ENCODE results near the gene SEC31A. TPM values are rescaled to one million over a fixed set of nuclear protein-coding genes. Genes with fewer than 3 reads are reported as not detected.

The SEC31A gene
- total RNA-seq, 2 experiments from 2014 or later, result 87.8 to 88.1 TPM

- Mint-ChIP-seq H3K9me3 (no peaks in the 10 kb centered on the region), H3K4me1 (ENCODE audit: low read depth) (peaks cover 23% of the 10 kb centered on the region), H3K36me3 (no peaks in the 10 kb centered on the region), H3K27ac (no peak overlapping the region), H3K4me3 (no peak overlapping the region), H3K27me3 (no peaks in the 10 kb centered on the region)
- POLR2A ChIA-PET, result no interaction called here
- CTCF ChIA-PET, result interaction anchor here (1.5 kb wide), 1 partner anchor 354 kb away, joined by 5 read pairs; no protein-coding TSS in a partner anchor
- no peak for DNase-seq
- intact Hi-C loops (cut with micrococcal nuclease), result loop anchor here (10.0 kb wide), 1 partner anchor 1412 kb away; no protein-coding TSS in a partner anchor
Measured at GRCh38 chr4:82906469-82906868, 15.5 kb upstream of the SEC31A start.

DNA sequence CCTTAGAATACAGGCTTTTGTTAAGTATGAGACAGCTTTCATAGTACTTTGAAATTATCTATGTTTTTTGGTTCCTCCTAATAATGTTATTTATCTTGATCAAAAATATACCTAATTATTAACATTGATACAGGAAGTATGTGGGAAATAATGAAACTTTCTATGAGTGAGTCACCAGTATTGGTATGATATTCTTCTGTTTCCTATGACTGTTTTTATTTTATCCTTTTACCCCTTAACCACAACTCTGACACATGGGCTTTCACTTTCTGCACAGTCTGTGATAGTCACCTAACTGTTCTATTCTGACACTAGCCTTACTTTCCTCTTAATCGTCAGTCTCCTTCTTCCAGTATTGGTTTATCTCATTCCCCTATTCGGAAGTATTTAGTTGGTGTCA, 14.3 kb upstream of the SEC31A start:
- POLR2A ChIA-PET, result interaction anchor here (0.7 to 1.6 kb wide), 7 partner anchors 13 to 363 kb away, joined by 3 to 5 read pairs (median 3); partner anchors contain the start of gene COPS4
- DNase-seq, result peak; percentile 51
- intact Hi-C loops (cut with micrococcal nuclease), result loop anchor here (1.0 to 10.0 kb wide), 7 partner anchors 14 to 1410 kb away; partner anchors contain the start of genes COPS4 and SEC31A
- Mint-ChIP-seq H3K27me3 (no peaks in the 10 kb centered on the region), H3K27ac (peak overlapping the region; percentile 64), H3K9me3 (no peaks in the 10 kb centered on the region), H3K36me3 (no peaks in the 10 kb centered on the region), H3K4me1 (ENCODE audit: low read depth) (peaks cover 23% of the 10 kb centered on the region), H3K4me3 (peak overlapping the region; percentile 35)
- CTCF ChIA-PET, result interaction anchor here (0.7 to 1.6 kb wide), 2 partner anchors 376 to 550 kb away, joined by 3 to 4 read pairs; partner anchors contain the start of genes HELQ and MRPS18C

DNA sequence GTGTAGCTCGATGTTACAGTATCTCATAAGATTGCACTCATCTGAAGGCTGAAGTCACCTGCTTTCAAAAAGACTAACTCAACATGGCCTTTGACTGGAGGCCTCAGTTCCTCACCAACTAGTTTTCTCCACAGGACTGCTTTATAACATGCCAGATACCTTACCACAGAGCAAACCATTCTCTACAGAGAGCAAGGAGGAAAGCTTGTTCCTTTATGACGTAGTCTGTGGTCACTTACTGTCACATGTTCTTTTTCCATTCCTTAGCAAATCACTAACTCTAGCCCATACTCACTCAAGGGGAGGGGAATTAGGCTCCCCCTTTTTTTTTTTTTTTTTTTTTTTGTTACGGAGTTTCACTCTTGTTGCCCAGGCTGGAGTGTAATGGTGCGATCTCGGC, 12.8 kb upstream of the SEC31A start:
- no peaks in the 10 kb centered on the region for H3K9me3 Mint-ChIP-seq
- peaks cover 29% of the 10 kb centered on the region for H3K4me1 Mint-ChIP-seq (ENCODE audit: low read depth)
- no peaks in the 10 kb centered on the region for H3K27me3 Mint-ChIP-seq
- H3K4me3 Mint-ChIP-seq, result no peak overlapping the region
- H3K36me3 Mint-ChIP-seq, result peaks cover 4% of the 10 kb centered on the region
- no peak for DNase-seq
- intact Hi-C loops (cut with micrococcal nuclease), result loop anchor here (2.0 to 10.0 kb wide), 2 partner anchors 13 to 1409 kb away; partner anchors contain the start of gene SEC31A
- POLR2A ChIA-PET, result no interaction called here
- CTCF ChIA-PET, result interaction anchor here (1.4 kb wide), 1 partner anchor 131 kb away, joined by 3 read pairs; the partner anchor contains the start of gene COPS4
- peak overlapping the region; percentile 75 for H3K27ac Mint-ChIP-seq

DNA sequence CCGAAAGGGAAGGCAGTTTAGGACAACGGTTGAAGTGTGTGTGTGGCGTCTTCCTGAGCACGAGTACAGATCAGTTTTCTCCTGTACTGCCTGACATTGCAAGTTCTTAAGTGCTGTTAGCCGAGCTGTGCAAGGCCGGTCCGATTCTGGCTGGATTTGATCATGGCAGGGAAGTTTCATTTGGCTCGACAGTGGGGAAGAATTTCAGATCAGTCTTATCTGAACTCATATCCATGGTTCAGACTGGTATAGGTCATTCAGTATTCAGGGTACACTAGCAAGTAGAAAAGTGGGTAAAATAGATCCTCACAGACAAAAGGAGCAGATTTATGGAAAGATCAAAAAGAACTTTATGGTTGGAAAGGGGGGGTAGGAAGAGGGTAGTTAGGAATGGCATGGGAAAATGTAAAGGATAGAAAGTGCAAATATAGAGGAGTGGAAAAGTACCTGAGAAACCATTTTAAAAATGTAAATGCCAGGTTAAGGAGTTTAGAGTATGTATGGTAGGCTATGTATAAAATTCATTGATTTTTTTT, 10.3 kb upstream of the SEC31A start:
- no peak overlapping the region for H3K27ac Mint-ChIP-seq

GRCh38 chr4:82900411-82901182, 9.6 kb upstream of the SEC31A start, which contains the start of gene THAP9:
Gene THAP9 (plus strand): TSS chr4:82900735. CDS start chr4:82900803, 68 bp downstream.
- intact Hi-C loops (cut with micrococcal nuclease), result loop anchor here (1.0 to 10.0 kb wide), 12 partner anchors 9 to 1406 kb away; partner anchors contain the start of genes COQ2, ENOPH1, HELQ and HNRNPDL
- peaks cover 22% of the 10 kb centered on the region for H3K36me3 Mint-ChIP-seq

More for the DNA sequence above, 10.3 kb upstream of the SEC31A start:
- H3K27me3 Mint-ChIP-seq, result no peaks in the 10 kb centered on the region
- H3K9me3 Mint-ChIP-seq, result no peaks in the 10 kb centered on the region
- ChIA-PET POLR2A (interaction anchor here (1.0 to 3.9 kb wide), 6 partner anchors 9 to 209 kb away, joined by 3 to 21 read pairs (median 4); partner anchors contain the start of genes COPS4 and SEC31A), CTCF (interaction anchor here (1.7 to 2.6 kb wide), 3 partner anchors 49 to 134 kb away, joined by 3 to 11 read pairs (median 7); partner anchors contain the start of gene COPS4)
- H3K36me3 Mint-ChIP-seq, result peaks cover 18% of the 10 kb centered on the region
- DNase-seq, result no peak
- no peak overlapping the region for H3K4me3 Mint-ChIP-seq
- intact Hi-C loops (cut with micrococcal nuclease), result loop anchor here (2.0 to 10.0 kb wide), 5 partner anchors 210 to 1406 kb away; partner anchors contain the start of genes COQ2 and HELQ
- peaks cover 41% of the 10 kb centered on the region for H3K4me1 Mint-ChIP-seq (ENCODE audit: low read depth)

DNA sequence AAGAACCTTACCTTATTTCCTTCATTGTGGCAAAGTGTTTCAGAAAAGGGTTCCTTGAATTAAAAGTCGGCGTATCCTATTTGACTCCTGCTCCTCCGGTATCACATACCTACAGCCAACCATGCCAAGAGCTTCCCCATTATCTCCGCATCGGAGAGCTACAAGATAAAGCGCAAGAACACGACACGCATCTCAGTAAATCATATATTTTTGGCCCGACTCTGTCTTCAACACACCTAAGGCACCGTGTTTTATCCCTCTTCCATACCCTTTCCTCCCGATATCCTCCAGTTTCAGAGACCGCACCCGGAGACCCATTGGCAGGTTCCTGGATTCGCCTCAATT, 9.1 kb upstream of the SEC31A start:
- no peak for DNase-seq
- ChIA-PET POLR2A (interaction anchor here (1.0 to 3.9 kb wide), 8 partner anchors 8 to 471 kb away, joined by 3 to 21 read pairs (median 4); partner anchors contain the start of genes COPS4 and SEC31A), CTCF (interaction anchor here (0.6 to 2.6 kb wide), 9 partner anchors 8 to 384 kb away, joined by 3 to 11 read pairs (median 4); partner anchors contain the start of genes COPS4 and COQ2)
- Mint-ChIP-seq H3K9me3 (no peaks in the 10 kb centered on the region), H3K27ac (no peak overlapping the region), H3K4me1 (ENCODE audit: low read depth) (peaks cover 32% of the 10 kb centered on the region), H3K36me3 (peaks cover 23% of the 10 kb centered on the region), H3K27me3 (no peaks in the 10 kb centered on the region), H3K4me3 (no peak overlapping the region)
- intact Hi-C loops (cut with micrococcal nuclease), result loop anchor here (1.0 to 10.0 kb wide), 12 partner anchors 9 to 1405 kb away; partner anchors contain the start of genes COQ2, ENOPH1, HELQ and HNRNPDL

More at GRCh38 chr4:82900411-82901182, 9.6 kb upstream of the SEC31A start, which contains the start of gene THAP9:
- H3K27me3 Mint-ChIP-seq, result no peaks in the 10 kb centered on the region
- no peak within 1 kb of the TSS for H3K27ac Mint-ChIP-seq
- CTCF ChIA-PET, result interaction anchor here (1.1 to 2.6 kb wide), 7 partner anchors 9 to 134 kb away, joined by 3 to 11 read pairs (median 5); partner anchors contain the start of gene COPS4
- peak; percentile 99 for DNase-seq
- POLR2A ChIA-PET, result interaction anchor here (1.0 to 3.9 kb wide), 9 partner anchors 9 to 471 kb away, joined by 3 to 21 read pairs (median 4); partner anchors contain the start of genes COPS4 and SEC31A
- H3K9me3 Mint-ChIP-seq, result no peaks in the 10 kb centered on the region
- no peak within 1 kb of the TSS for H3K4me3 Mint-ChIP-seq
- peaks cover 36% of the 10 kb centered on the region for H3K4me1 Mint-ChIP-seq (ENCODE audit: low read depth)

DNA sequence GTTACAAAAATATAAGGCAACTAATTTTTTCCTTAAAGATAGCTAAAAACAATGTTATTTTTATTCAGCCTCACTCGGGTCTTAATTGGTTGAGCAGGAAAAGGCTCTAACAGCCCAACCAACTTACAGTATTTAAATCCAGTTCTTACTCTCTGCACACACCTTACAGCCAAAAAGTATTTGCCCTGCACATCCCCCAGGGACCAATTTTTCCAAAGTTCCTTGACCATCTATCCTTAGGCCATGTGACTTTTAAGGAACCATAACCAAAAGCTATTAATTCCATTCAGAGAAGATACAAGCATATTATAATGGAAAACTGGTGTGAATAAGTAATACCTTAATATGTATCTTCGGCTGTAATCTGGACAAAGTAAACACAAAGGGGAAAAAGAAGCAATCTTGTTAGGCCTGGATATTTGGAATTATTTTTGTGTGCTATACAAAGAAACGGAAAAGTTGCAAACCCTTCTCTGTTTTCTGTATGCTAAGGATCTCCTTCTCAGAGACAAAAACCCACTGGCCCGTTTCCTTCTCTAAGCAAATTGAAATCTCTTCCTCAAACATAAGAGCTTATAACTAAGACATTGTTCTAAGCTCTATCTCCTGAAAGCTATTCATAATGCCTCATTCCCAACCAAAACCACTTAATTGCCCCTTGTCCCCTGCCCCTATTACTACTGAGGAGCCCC, 8.6 kb upstream of the SEC31A start:
- peaks cover 31% of the 10 kb centered on the region for H3K4me1 Mint-ChIP-seq (ENCODE audit: low read depth)
- H3K36me3 Mint-ChIP-seq, result peaks cover 27% of the 10 kb centered on the region
- no peaks in the 10 kb centered on the region for H3K27me3 Mint-ChIP-seq
- no peak overlapping the region for H3K27ac Mint-ChIP-seq
- no peak for DNase-seq
- no peaks in the 10 kb centered on the region for H3K9me3 Mint-ChIP-seq
- POLR2A ChIA-PET, result interaction anchor here (0.6 to 3.9 kb wide), 8 partner anchors 8 to 470 kb away, joined by 3 to 21 read pairs (median 4); partner anchors contain the start of gene SEC31A
- CTCF ChIA-PET, result interaction anchor here (0.6 to 2.6 kb wide), 11 partner anchors 8 to 385 kb away, joined by 3 to 11 read pairs (median 4); partner anchors contain the start of genes COPS4 and COQ2
- H3K4me3 Mint-ChIP-seq, result no peak overlapping the region
- intact Hi-C loops (cut with micrococcal nuclease), result loop anchor here (1.0 to 10.0 kb wide), 13 partner anchors 8 to 1405 kb away; partner anchors contain the start of genes COQ2, ENOPH1, HELQ and HNRNPDL

GRCh38 chr4:82898322-82899243, 7.6 kb upstream of the SEC31A start:
- no peak for DNase-seq
- H3K27ac Mint-ChIP-seq, result no peak overlapping the region

DNA sequence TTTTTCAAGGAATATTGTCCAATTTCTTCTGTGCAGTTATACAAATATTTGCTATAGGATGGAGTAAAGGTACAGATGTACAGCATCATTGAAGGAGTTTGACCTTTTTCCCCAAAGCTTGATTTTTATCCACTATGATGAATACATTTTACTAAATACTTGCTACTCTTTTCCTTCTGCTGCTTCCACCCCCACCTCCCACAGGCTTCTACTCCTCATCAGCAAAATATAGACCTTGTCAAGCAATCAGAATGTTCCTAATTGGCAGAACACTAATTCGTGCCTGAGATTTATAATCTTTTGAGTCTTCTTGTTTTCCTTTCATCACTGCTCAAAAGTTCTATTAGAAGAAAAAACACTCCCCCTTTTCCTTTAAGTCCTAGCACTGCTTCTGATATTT, 5.8 kb upstream of the SEC31A start:
- H3K27ac Mint-ChIP-seq, result no peak overlapping the region
- no peak overlapping the region for H3K4me3 Mint-ChIP-seq
- no peaks in the 10 kb centered on the region for H3K27me3 Mint-ChIP-seq
- ChIA-PET CTCF (interaction anchor here (2.5 kb wide), 1 partner anchor 45 kb away, joined by 12 read pairs; no protein-coding TSS in a partner anchor), POLR2A (interaction anchor here (0.6 kb wide), 1 partner anchor 116 kb away, joined by 3 read pairs; no protein-coding TSS in a partner anchor)
- peaks cover 35% of the 10 kb centered on the region for H3K36me3 Mint-ChIP-seq
- no peak for DNase-seq
- intact Hi-C loops (cut with micrococcal nuclease), result no loop called here
- H3K9me3 Mint-ChIP-seq, result no peaks in the 10 kb centered on the region
- peaks cover 36% of the 10 kb centered on the region for H3K4me1 Mint-ChIP-seq (ENCODE audit: low read depth)

More at GRCh38 chr4:82898322-82899243, 7.6 kb upstream of the SEC31A start:
- intact Hi-C loops (cut with micrococcal nuclease), result loop anchor here (2.0 kb wide), 1 partner anchor 46 kb away; no protein-coding TSS in a partner anchor
- POLR2A ChIA-PET, result interaction anchor here (3.9 kb wide), 1 partner anchor 114 kb away, joined by 21 read pairs; no protein-coding TSS in a partner anchor
- Mint-ChIP-seq H3K9me3 (no peaks in the 10 kb centered on the region), H3K4me3 (no peak overlapping the region), H3K4me1 (ENCODE audit: low read depth) (peaks cover 30% of the 10 kb centered on the region), H3K27me3 (no peaks in the 10 kb centered on the region), H3K36me3 (peaks cover 35% of the 10 kb centered on the region)
- CTCF ChIA-PET, result interaction anchor here (0.8 to 2.6 kb wide), 6 partner anchors 9 to 136 kb away, joined by 4 to 12 read pairs (median 5); partner anchors contain the start of gene COPS4

DNA sequence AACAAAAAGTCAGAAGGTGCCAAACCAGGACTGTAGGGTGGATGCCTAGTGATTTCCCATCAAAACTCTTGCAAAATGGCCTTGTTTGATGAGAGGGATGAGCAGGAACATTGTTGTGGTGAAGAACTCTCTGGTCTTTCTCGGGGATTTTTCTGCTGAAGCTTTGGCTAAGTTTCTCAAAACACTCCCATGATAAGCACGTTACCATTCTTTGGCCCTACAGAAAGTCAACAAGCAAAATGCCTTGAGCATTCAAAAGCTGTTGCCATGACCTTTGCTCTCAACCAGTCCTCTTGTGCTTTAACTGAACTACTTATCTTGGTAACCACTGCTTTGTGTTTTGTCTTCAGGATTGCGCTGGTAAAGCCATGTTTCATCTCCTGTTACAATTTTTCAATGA, 3.0 kb upstream of the SEC31A start:
- ChIA-PET CTCF (no interaction called here), POLR2A (no interaction called here)
- no peak for DNase-seq
- Mint-ChIP-seq H3K27ac (no peak overlapping the region), H3K36me3 (peaks cover 38% of the 10 kb centered on the region), H3K27me3 (no peaks in the 10 kb centered on the region), H3K4me1 (ENCODE audit: low read depth) (peaks cover 38% of the 10 kb centered on the region), H3K4me3 (no peak overlapping the region), H3K9me3 (no peaks in the 10 kb centered on the region)
- intact Hi-C loops (cut with micrococcal nuclease), result no loop called here

Measured in activated CD4-positive, alpha-beta memory T cell treated with anti-CD3 and anti-CD28 coated beads for 36 hours (primary cell).